ENCODE data around the gene ROR1.

- no peak for TF ChIP-seq CTCF (conservative IDR thresholded peaks at IDR 0.05)
- TF ChIP-seq EZH2 (IDR thresholded peaks at IDR 0.05; ENCODE audit: low read depth), result no peak
Observed at GRCh38 chr1:64215576-64215975, 441.8 kb downstream of the ROR1 start.
